Uterus (tissue), 4 donors: ENCODE data around the gene ANKS6. TPM values are rescaled to one million over a fixed set of nuclear protein-coding genes. Genes with fewer than 3 reads are reported as not detected.

Source experiments
- DNase-seq, 2 donors: peaks; one replicate each; pipeline ENCODE4 v3.0.0-alpha.2; 2019 to 2020
- H3K27ac ChIP-seq, 2 donors: fragments of 200-600 bp; sonication (generic); 1 replicate in 1 of 2; 2 replicates in 1 of 2; pipeline ENCODE4 v1.5.1; 2016 to 2018
- H3K27me3 ChIP-seq, 2 donors: fragments of 200-600 bp; sonication (generic); one replicate each; pipeline ENCODE4 v1.5.1; 2018 to 2019; ENCODE audit warnings: control low read depth in 1 of 2
- H3K36me3 ChIP-seq, 2 donors: fragments of 200-600 bp; sonication (generic); one replicate each; pipeline ENCODE4 v1.5.1; 2019; ENCODE audit warnings: control low read depth in 1 of 2
- H3K4me1 ChIP-seq, 2 donors: fragments of 200-600 bp; sonication (generic); one replicate each; pipeline ENCODE4 v1.5.1; 2018 to 2019; ENCODE audit warnings: control low read depth in 1 of 2
- H3K4me3 ChIP-seq, 2 donors: fragments of 200-600 bp; sonication (generic); 1 replicate in 1 of 2; 2 replicates in 1 of 2; pipeline ENCODE4 v1.5.1; 2018 to 2019; ENCODE audit warnings: mild to moderate bottlenecking in 1 of 2
- H3K9me3 ChIP-seq, 2 donors: fragments of 200-600 bp; sonication (generic); one replicate each; pipeline ENCODE4 v1.5.1; 2019; ENCODE audit warnings: control low read depth in 1 of 2
- CTCF ChIP-seq, 4 experiments: fragments of 200-600 bp in 2 of 4; fragments of 450-650 bp in 2 of 4; sonication (generic) in 2 of 4; IDR thresholded peaks; one replicate each; pipeline ENCODE4 v1.5.1; 2016 to 2019; ENCODE audit warnings: antibody characterized with exemption in 4 of 4, mild to moderate bottlenecking in 2 of 4, moderate library complexity in 1 of 4
- POLR2A ChIP-seq, 2 donors: fragments of 450-650 bp; IDR thresholded peaks; one replicate each; pipeline ENCODE4 v1.6.1; 2016; ENCODE audit warnings: antibody characterized with exemption in 2 of 2, mild to moderate bottlenecking in 1 of 2, moderate library complexity in 1 of 2
- intact Hi-C: fragments of 100-400 bp; cut with DNase I; formaldehyde crosslinking; loops from one replicate; pipeline ENCODE4 v1.15.1; 2023; ENCODE audit warnings: low total_unique reads
- total RNA-seq, 4 donors: library from RNA; depleted of rRNA in 3 of 4; stranded (reverse); fragments of >200 nt in 3 of 4; gene quantifications; one replicate each; pipeline versions ENCODE4 v1.1.0 to v1.2.4, GENCODE V29; 2014 to 2023
- donor health status: DM: yes; HTN: yes; CAD: no.

Gene ANKS6
- total RNA-seq, 4 donors from 2014 or later, result 2.6 to 26.9 (median 13.7) TPM

GRCh38 chr9:98730871-98731270 lies 65.5 kb downstream of the ANKS6 start:
- Histone ChIP-seq H3K27me3 (no peaks in the 10 kb centered on the region), H3K9me3 (no peaks in the 10 kb centered on the region), H3K4me3 (no peak overlapping the region), H3K4me1 (no peaks in the 10 kb centered on the region), H3K27ac (no peak overlapping the region), H3K36me3 (no peaks in the 10 kb centered on the region)
- no peak for DNase-seq
- TF ChIP-seq CTCF (IDR thresholded peaks at IDR 0.05) (no peak), POLR2A (IDR thresholded peaks at IDR 0.05) (no peak)
- intact Hi-C loops, result no loop called here

GRCh38 chr9:98728500-98728899 lies 67.9 kb downstream of the ANKS6 start:
- Histone ChIP-seq H3K9me3 (no peaks in the 10 kb centered on the region), H3K27ac (no peak overlapping the region), H3K4me1 (no peaks in the 10 kb centered on the region), H3K36me3 (no peaks in the 10 kb centered on the region), H3K4me3 (no peak overlapping the region), H3K27me3 (no peaks in the 10 kb centered on the region)
- intact Hi-C loops, result no loop called here
- no peak for TF ChIP-seq POLR2A (IDR thresholded peaks at IDR 0.05)
- no peak for TF ChIP-seq CTCF (IDR thresholded peaks at IDR 0.05)
- no peak for DNase-seq

- Histone ChIP-seq H3K4me1 (no peaks in the 10 kb centered on the region), H3K9me3 (no peaks in the 10 kb centered on the region), H3K27ac (no peak overlapping the region), H3K4me3 (no peak overlapping the region), H3K27me3 (no peaks in the 10 kb centered on the region), H3K36me3 (no peaks in the 10 kb centered on the region)
- intact Hi-C loops, result no loop called here
- TF ChIP-seq POLR2A (IDR thresholded peaks at IDR 0.05), result no peak
- no peak for TF ChIP-seq CTCF (IDR thresholded peaks at IDR 0.05)
- no peak for DNase-seq
Measured at GRCh38 chr9:98727428-98727827, 68.9 kb downstream of the ANKS6 start.

GRCh38 chr9:98726735-98727134 lies 69.6 kb downstream of the ANKS6 start:
- TF ChIP-seq CTCF (IDR thresholded peaks at IDR 0.05), result no peak
- no peak for TF ChIP-seq POLR2A (IDR thresholded peaks at IDR 0.05)
- Histone ChIP-seq H3K36me3 (no peaks in the 10 kb centered on the region), H3K4me1 (no peaks in the 10 kb centered on the region), H3K27ac (no peak overlapping the region), H3K27me3 (no peaks in the 10 kb centered on the region), H3K9me3 (no peaks in the 10 kb centered on the region), H3K4me3 (no peak overlapping the region)
- intact Hi-C loops, result no loop called here
- DNase-seq, result no peak

- intact Hi-C loops, result no loop called here
- Histone ChIP-seq H3K4me1 (no peaks in the 10 kb centered on the region), H3K4me3 (no peak overlapping the region), H3K27ac (no peak overlapping the region), H3K36me3 (no peaks in the 10 kb centered on the region), H3K9me3 (no peaks in the 10 kb centered on the region), H3K27me3 (no peaks in the 10 kb centered on the region)
- TF ChIP-seq CTCF (IDR thresholded peaks at IDR 0.05) (no peak), POLR2A (IDR thresholded peaks at IDR 0.05) (no peak)
- no peak for DNase-seq
Measured at GRCh38 chr9:98724810-98725530, 71.4 kb downstream of the ANKS6 start.
